IPS-11a (cell line): ENCODE results near the gene CDH4.

Source experiments
- H3K4me3 ChIP-seq: one replicate; pipeline ENCODE4 v1.5.1; 2013; ENCODE audit warnings: low read depth, low read length, control low read depth

Gene CDH4

DNA sequence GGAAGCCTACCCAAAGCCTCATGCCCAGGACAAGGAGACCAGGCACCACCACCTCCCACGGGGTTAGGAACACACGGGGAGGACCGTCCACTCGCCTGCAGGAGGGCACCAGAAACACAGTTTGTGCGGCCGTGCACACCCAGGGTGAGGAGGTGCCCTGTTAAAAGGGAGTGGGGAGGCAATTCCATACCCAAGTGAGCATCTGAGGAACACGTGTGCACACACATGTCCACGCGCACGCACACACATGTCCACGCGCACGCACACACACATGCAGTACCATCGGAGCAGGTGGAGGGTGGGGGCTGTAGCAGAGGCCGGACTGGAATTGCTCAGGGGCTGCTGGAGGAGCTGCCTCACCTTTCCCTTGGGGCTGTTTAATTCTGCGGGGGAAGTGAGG is 554.3 kb downstream of the CDH4 start:
- H3K4me3 ChIP-seq: no peak overlapping the region

DNA sequence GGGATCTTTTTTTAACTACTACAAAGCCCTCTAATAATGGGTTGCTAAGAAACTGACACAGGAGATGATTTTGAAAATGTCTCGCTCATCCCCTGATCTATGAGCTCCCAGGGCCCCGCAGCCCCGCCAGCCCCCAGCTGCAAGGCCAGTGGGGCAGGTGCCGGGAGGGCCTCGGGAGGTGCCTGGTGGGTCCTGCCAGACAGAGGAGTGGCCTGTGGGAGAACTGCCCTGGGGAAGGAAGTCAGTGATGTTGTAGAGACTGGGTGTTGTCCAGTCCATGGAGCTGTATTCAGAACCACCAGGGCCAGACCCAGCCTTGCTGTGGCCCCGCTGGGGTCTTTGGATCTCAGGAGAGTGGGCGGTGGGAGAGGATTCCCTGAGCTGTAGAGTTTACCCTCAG is 554.9 kb downstream of the CDH4 start:
- no peak overlapping the region for H3K4me3 ChIP-seq

DNA sequence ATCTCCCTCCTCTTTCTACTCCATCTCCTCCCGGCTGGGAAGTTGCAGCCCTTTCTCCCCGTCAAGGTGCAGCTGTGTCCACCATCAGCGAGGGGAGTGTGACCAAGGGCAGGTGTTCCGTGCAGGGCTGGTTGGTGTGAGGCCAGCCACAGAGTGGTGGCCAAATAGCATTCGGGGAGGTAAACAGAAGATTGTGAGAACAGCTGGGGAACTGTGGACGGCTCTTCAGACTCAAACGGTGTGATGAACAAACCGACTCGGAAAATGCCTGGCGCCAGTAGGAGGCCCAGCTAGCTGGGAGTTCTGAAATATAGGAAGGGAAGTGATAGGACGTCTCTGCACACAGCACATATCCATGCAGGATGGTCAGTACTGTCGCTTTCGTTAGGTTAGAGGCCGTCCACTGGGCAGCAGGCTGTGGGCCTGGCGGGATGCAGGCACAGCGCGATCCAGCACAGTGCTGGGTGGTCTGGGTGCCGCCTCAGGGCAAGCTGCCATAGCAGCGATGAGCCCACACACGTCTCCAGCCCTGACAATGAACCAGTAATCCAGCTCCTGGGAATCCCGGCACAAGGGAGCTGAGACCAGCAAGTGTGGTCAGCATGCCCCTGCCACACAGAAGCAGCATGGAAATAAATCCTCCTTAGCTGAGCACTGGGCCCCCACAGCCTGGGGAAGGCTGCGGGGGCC is 555.6 kb downstream of the CDH4 start:
- H3K4me3 ChIP-seq: no peak overlapping the region

DNA sequence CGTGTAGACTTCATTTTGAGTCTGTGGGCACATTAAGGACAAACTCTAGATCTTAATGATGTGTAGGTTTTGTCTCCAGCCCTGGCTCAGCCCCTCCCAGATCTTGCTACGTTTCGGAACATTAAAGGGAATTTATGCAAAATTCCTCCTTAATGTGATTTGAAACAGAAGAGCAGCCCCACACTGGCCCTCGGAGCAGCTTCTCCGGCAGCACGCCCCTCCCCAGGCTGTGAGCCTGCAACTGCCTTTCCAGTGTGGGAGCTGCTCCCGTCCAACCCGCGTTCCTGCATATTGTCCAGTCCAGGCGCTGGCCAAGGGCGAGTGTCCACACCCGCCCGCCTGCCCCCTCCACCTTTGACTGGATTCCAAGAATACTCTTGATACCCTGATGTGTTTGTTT is 556.4 kb downstream of the CDH4 start:
- no peak overlapping the region for H3K4me3 ChIP-seq

DNA sequence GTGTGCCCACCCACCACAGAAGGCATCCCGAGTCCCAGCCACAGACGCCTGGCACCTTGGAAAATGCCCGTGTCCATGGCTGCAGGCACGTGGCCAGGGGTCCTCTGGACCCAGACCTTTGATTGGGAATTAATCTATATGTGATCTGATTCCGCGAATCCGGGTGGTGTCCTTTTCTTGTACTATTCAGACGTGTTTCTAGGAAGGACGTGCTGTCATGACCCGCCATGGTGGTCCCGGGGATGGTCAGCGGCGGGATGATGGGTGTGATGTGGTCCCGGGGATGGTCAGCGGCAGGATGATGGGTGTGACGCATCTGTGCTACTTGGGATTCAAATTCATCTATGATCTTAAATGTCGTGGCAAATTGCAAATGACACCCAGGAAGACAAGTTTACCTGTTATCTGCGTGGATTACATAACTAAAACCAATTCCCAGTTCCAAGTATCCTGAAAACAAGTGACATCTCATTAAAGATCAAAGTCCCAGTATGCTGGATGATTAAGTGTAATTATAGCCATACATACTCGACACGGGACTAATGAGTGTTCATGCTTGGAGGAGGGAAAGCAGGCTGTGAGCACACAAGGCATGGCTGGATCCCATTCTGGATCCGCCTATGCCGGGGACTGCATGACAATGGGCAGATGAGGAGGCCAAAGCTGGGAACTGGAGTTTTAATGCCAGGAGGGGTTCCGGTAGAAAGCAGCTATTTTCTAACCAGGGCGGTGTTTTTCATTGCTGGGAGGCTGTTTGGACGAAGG is 557.1 kb downstream of the CDH4 start:
- H3K4me3 ChIP-seq: no peak overlapping the region

DNA sequence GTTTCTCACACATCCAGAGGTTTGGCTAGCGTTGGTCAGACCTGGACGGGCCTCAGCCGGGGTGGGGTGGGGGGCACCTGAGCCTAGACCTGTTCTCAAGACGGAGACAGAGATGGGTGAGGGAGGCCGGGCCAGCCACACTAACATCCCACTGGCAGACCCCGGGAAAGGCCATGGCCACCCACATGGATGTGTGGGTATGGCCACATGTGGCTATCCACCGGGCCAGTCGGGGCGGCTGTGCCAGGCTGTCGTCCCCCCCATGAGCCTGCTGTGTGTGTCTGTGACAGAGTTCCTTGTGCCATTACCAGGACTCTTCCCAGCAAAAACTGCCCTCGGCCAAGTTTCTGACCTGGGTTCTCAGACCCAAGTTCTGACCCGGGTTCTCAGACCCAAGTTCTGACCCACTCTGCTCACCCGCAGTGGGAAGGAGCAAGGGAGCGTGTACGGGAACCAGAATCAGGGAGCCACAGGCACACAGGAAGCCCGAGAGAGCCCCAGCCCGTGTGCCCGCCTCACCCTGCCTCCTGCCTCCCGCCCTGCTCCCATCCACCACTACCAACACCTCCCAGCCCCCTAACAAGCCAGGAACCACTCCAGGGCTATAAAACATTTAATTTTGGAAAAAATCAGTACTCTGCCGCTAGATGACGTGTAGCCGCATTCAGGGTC is 558.1 kb downstream of the CDH4 start:
- H3K4me3 ChIP-seq: no peak overlapping the region

DNA sequence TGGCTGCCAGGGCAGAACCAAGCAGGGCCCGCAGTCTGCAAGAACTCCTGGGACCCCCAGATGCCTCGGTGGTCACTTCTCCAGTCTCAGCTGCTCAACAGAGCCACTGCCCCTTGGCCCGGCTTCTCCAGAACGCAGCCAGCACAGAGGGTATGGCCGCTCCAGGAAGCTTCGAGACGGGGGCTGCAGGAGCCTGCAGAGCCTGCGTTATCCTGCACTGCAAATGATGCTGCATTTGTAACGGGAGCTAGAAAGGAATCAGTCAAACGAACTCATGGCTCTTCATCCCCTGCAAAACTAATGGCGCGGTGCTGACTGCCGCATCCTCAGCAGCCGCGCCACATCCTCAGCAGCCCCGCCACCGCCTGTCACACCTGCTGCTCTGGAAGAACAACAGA is 558.7 kb downstream of the CDH4 start:
- H3K4me3 ChIP-seq: no peak overlapping the region

DNA sequence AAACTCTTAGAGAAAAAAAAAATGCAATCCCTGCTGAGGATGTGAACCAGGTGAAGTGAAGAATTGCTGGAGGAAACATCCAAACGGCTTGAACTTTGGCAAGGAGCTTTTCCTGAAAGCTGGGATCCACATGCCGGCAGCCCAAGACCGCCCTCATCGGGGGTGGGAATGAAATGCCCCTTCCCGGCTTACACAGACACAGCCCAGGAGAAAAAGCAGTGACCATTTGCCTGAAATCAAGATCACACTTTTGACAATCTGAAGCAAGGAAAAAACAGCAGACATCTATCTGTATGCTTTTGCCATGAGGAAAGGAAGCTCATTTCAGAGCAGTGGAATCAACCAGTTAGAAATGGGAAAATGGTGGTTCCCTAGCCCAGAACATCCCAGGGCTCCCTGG is 559.1 kb downstream of the CDH4 start:
- no peak overlapping the region for H3K4me3 ChIP-seq

DNA sequence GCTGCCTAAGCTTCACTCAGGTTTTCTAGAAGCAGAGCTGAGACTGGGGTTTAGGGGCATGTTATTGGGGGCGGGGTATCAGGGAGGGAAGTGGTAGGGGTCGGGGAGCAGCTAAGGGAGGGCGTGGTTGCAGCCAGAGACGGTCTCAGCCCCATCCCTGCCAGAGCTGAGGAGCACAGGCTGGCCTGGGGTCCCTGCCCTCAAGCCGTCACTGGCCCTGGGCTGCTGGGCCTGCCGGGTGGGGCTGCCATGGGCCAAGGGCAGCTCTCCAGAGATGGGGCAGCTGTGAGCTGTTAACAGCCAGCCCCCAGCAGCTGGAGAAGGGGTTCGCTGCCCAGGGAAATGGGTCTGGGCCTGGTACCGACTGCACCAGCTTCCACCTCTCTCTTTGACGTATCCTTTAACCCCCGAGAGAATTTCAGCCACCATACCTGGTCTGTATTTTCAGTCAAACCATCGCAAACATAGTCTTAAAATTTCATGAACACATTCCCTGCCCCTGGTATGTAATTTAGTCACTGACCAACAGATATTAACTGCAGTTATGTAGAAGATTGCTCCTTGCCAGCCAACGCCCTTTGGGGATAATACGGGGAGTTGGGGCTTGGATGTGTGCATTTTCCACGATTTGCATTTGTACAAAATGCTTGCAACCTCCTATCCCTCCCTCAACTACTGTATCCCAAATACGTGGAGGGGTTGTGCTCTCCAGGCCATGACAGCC is 560.2 kb downstream of the CDH4 start:
- H3K4me3 ChIP-seq: no peak overlapping the region

DNA sequence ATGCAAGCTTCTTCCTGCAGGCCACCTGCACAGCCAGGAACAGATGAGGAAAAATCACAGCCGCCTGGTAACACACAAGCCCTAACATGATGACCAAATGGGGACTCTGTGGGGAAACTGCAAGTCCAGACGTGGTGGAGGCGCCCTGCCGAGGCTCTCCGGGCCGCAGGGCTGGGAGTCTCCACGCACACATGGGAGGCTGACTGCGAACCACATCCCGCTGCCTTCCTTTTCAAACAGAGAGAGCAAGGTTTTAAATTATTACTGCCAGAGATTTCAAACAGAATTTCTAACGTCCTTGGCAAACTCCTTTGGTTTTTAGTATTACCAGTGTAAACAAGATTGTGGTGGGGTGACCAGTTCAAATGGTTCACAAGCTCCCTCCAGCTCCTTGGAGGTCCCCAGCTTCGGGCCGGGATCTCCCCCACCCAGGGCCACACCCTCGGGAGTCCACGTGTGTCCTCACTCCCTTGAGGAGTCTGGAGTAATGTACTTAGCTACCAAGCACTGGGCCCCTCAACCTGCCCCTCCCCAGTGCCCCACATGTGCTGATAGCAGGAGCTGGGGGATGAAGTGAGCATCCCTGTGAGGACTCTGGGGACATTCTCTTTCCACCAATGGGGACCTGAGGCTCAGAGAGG is 560.9 kb downstream of the CDH4 start:
- H3K4me3 ChIP-seq: no peak overlapping the region

DNA sequence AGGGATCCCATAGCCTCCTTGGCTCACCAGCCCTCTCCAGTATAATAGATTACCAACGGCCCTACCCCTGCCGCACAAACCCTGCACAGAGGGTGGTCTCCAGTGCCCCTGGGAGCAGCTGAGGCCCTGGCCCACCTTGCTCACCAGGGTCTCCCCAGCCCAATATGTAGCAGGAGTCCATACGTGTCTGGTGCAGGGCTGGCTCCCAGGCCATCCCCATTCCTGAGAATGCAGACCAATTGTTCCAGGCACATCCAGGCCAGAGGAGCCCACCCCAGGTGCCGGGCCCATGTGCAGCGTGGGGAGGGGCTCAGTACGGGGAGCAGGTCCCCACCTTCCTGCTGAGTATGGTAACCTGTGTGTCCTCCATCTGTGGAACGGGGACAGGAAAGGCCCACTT is 561.7 kb downstream of the CDH4 start:
- H3K4me3 ChIP-seq: no peak overlapping the region

DNA sequence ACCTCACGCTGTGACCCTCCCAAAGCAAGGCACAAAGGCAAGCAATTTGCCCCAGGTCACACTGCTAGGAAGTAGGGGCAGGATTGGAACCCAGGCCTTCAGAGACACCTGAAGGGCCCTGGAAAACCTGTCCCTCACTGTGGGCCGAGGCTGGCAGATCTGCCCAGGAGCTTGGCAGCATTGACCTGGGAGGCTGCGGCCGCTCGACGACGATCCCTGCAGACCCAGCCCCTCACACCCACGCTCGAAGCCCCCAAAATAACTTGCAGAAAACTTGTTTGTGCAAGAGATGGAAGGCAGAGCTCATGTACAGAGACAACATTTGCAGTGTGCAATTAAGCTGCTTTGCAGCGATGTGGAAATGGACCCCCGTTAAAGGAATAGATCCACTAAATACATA is 562.2 kb downstream of the CDH4 start:
- H3K4me3 ChIP-seq: no peak overlapping the region

DNA sequence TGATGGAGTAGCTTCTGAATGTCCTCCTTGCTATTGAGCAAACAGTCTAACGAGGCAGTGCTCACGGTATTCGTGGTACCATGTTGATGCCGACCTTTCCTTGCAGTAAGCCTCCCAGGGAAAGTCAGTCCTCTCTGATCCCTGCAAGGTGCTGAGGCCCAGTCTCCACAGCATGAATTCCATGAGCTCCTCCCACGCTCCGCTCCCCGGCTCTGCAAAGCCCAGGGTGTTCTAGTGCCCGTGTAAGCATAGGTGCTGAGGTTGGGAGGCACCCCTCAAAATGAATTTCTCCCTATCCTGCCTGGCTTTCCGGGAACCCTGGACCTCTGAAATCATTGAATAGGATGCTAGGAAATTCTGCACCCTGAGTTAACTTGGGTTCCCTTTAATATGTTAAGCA is 562.7 kb downstream of the CDH4 start:
- no peak overlapping the region for H3K4me3 ChIP-seq

DNA sequence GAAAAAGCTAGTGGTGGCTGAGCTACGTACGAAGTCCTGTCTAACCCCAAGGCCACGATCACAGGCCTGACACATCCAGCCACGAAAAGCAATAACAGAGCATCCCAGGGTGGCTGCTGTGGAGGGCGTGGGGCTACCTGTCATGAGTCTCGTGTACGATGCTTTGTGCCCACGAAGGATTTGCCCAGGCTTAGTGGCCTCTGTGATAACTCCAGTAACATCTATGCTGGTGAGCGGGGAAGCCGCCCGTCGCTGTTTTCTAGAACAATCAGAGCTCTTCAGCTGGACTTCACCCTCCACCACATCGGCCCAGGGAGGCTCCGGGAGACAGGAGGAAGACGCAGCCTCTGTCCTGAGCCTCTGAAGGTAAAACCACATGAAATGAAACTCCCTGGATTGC is 563.1 kb downstream of the CDH4 start:
- H3K4me3 ChIP-seq: no peak overlapping the region

DNA sequence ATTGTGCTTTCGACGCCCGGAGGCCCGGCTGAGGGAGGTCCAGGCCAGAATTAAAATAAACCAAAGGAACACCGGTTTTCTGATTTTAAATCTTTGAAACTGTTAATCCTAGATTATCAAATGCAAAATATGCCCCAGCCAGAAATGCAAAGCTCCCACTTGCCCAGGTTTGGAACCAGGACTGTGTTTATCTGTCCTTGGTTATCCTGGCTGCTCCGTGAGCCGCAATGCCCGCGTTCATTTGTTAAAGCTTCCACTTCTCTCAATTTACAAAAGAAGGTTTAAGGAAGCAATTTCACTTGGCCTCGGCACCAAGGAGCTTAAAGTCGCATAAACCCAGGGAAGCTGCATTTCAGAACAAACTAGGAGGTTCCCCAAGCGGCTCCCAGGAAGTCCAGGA is 563.6 kb downstream of the CDH4 start:
- no peak overlapping the region for H3K4me3 ChIP-seq

DNA sequence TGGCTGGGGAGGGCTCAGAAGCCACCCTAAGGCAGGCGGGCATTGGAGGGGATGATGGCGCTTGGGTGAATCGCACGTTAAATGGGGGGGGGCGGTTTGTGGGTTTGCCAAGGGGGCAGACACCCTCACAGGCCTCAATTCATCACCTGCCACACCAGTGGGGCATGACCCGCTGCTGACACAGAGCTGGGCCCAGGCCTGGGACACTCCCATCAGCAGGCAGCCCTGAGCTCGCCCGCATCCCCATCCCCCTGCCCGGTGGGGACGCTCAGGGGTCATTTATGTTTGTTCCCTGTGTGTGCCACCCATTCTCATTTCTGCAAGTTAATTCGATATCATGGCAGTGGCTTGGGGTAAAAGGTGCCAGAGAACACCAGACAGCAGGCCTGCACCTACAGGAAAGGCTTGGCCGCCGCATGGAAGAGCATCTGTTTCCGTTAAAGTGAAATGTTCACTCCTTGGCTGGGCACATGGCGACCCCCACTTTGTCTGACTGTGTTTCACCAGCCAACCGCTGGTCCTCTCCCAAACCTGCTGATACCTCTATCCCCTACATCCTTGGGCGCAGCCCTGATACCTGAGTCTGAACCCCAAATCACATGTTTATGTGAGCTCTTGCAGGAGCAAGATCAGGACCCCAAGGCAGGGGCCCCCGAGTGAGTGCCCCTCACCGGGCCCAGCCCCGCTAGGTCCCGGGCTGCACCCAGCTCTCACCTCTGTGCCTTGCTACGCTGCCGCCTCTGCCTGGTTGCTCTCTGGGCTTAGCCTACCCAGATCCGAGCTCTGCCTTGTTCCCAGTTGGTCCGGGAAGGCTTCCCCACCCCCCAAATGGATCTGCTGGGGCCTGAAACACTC is 564.8 kb downstream of the CDH4 start:
- no peak overlapping the region for H3K4me3 ChIP-seq

DNA sequence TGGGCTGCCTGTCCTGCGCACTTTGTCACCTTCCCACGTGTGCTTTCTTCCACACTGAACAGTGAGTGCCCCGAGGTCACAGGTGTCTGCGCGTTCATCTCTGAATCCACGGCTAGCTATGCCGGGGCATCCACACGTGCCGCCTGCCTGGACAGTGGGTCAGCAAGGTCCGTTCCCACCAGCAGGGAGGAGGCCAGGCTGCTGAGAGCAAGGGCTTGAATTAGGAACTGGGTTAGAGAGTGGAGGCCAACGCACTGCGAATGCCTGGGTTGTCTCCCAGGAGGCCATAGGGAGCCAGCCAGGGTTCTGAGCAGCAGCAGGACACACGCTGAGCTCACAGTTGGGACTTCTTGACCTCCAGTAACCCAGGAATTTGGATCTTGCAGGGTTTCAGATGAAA is 565.5 kb downstream of the CDH4 start:
- no peak overlapping the region for H3K4me3 ChIP-seq

DNA sequence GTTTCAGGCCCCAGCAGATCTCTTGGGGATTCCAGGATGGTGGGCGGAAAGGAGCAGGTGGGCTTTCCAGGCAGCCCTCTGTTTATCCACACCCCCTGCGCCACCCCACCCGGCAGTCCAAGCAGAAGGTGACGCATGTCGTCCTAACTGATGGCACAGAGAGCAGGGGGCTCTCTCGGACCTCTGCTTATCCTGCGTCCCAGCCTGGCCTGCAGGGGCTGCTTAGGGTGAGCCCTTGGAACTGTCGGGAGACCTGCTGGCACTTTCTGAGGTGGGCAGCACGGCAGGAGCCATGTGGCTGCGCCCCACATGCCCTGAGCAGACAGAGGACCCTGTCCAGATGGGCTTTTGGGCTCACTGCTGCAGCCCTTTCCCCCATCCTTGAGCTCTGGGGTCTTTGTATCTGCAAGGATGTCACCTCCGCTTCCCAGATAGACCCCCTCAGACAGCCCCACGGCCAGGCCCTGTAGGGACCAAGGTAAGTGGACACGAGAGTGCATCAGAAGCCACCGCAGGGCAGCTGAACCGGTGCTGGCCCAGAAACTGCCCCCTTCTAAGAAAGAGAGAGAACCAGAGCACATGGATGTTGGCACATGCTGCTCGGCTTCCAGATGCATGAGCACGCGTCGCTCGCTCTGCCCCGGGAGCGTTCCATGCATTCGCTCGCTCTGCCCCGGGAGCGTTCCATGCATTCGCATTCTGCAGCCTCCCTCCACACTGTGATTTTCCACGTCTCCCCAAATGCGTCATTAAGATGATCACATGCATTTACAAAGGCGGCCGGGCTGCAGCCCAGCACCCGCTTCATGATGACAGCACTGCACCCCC is 566.9 kb downstream of the CDH4 start:
- no peak overlapping the region for H3K4me3 ChIP-seq

DNA sequence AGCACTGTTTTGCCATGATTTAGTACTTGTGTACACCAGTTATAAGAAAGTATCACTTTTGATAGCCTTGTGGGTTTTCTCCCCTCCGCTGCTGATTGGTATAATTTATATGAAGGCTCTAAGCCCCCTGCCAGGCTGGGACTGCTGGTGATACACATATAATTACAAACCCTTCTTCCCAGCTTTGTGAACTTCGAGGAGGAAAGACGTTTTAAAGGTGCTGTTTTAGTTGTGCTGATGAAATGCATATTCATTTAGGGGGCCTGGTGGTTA is 567.4 kb downstream of the CDH4 start:
- no peak overlapping the region for H3K4me3 ChIP-seq
